Measurements from ENCODE around the gene TRABD.

- TF ChIP-seq CTCF (IDR thresholded peaks at IDR 0.05), result no peak
- TF ChIP-seq POLR2A (IDR thresholded peaks at IDR 0.05), result no peak
Observed at GRCh38 chr22:50189849-50190181, 4.1 kb downstream of the TRABD start.

Data from testis (tissue), 2 donors.